Nephron (organoid): Measurements from ENCODE around the gene CTSA.

ENCODE experiments used
- H3K27ac Mint-ChIP-seq, 3 experiments: 2 replicates each; pipeline ENCODE4 v1.8.0; 2020; ENCODE audit warnings: mixed read lengths in 3 of 3, mild to moderate bottlenecking in 2 of 3, moderate library complexity in 1 of 3
- H3K27me3 Mint-ChIP-seq: 2 replicates; pipeline ENCODE4 v1.8.0; 2021; ENCODE audit warnings: low read depth, mild to moderate bottlenecking, moderate library complexity, mixed read lengths
- H3K36me3 Mint-ChIP-seq: 2 replicates; pipeline ENCODE4 v1.8.0; 2020; ENCODE audit warnings: low read depth, mixed read lengths
- H3K4me1 Mint-ChIP-seq: 2 replicates; pipeline ENCODE4 v1.8.0; 2020; ENCODE audit warnings: mixed read lengths
- H3K4me3 Mint-ChIP-seq, 3 experiments: 2 replicates each; pipeline ENCODE4 v1.8.0; 2020; ENCODE audit warnings: mild to moderate bottlenecking in 3 of 3, mixed read lengths in 3 of 3, moderate library complexity in 2 of 3
- H3K9me3 Mint-ChIP-seq: 2 replicates; pipeline ENCODE4 v1.8.0; 2020; ENCODE audit warnings: mixed read lengths
- CTCF ChIP-seq, 3 experiments: fragments of 200-600 bp; sonication (generic); IDR thresholded peaks; one replicate each; pipeline ENCODE4 v1.5.0; 2021; ENCODE audit warnings: antibody characterized with exemption in 3 of 3; ENCODE audit not compliant: unreplicated experiment in 3 of 3

Gene CTSA

DNA sequence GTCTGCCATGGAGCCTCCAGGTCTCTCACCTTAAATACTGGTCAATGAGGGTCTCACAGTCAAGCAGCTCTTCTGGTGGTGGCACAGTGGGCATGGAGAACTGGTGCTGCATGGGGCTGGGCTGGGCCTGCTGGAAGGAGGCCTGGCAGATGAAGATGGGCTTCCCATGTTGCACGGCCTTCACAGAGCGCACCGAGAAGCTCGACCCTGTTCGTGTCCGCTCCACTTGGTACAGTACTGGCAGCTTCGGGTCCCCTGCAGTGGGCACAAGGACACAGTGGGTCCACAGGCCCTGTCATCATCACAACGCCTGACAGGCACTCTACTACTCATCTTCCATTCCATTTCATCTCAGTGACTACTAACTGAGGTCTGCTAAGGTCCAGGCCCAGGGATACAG is 42.7 kb upstream of the CTSA start:
- H3K36me3 Mint-ChIP-seq, result peaks cover 42% of the 10 kb centered on the region
- H3K4me1 Mint-ChIP-seq, result no peaks in the 10 kb centered on the region
- no peak for TF ChIP-seq CTCF (IDR thresholded peaks at IDR 0.05; ENCODE audit: unreplicated experiment in 3 of 3)
- H3K27me3 Mint-ChIP-seq, result no peaks in the 10 kb centered on the region
- no peak overlapping the region for H3K27ac Mint-ChIP-seq
- H3K4me3 Mint-ChIP-seq, result no peak overlapping the region
- no peaks in the 10 kb centered on the region for H3K9me3 Mint-ChIP-seq

DNA sequence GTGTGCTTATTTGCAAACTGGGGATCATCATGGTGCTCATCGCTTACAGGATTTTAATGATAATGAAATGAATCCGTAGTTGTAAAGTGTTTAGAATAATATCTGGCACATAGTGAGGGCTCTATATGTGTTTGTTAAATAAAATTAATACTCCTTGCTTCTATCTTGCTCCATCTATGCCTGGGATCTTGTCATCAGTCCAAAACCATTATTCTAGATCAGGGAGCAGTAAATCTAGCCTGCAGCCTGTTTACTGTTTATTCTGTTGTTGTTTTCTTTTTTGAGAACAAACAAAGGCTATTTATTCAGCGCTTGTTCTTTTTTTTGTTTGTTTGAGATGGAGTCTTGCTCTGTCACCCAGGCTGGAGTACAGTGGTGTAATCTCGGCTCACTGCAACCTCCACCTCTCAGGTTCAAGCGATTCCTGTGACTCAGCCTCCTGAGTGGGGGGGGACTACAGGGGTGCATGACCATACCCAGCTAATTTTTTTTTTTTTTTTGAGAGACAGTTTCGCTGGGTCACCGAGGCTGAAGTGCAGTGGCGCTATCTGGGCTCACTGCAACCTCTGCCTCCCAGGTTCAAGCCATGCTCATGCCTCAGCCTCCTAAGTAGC is 42.1 kb upstream of the CTSA start:
- H3K27ac Mint-ChIP-seq, result no peak overlapping the region
- TF ChIP-seq CTCF (IDR thresholded peaks at IDR 0.05; ENCODE audit: unreplicated experiment in 3 of 3), result no peak
- peaks cover 5% of the 10 kb centered on the region for H3K4me1 Mint-ChIP-seq
- H3K36me3 Mint-ChIP-seq, result peaks cover 43% of the 10 kb centered on the region
- H3K27me3 Mint-ChIP-seq, result no peaks in the 10 kb centered on the region
- no peaks in the 10 kb centered on the region for H3K9me3 Mint-ChIP-seq
- no peak overlapping the region for H3K4me3 Mint-ChIP-seq

- Mint-ChIP-seq H3K4me3 (no peak overlapping the region), H3K9me3 (no peaks in the 10 kb centered on the region), H3K36me3 (peaks cover 36% of the 10 kb centered on the region), H3K27me3 (no peaks in the 10 kb centered on the region), H3K27ac (no peak overlapping the region), H3K4me1 (peaks cover 13% of the 10 kb centered on the region)
- TF ChIP-seq CTCF (IDR thresholded peaks at IDR 0.05; ENCODE audit: unreplicated experiment in 3 of 3), result no peak
These were observed 40.9 kb upstream of the CTSA start for GRCh38 chr20:45850238-45850637.

DNA sequence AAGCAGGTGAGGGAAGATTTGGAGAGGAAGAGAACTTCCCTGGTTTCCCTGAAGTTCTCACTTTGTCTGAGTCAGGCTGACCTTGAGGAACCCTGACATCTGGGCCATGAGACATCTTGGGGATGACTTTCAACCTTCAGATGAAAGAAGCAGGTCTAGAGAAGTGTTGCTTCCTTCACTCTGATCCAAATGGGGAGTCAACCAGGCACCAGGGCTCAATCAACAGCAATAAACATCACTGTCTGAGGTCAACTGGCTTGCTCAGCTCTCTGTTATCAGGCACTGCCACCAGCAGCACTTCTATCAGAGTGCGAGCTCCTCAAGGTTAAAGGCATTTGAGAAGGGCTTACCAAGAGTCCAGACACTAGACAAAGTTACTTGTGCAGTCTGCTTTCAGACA is 40.2 kb upstream of the CTSA start:
- no peaks in the 10 kb centered on the region for H3K27me3 Mint-ChIP-seq
- peaks cover 14% of the 10 kb centered on the region for H3K4me1 Mint-ChIP-seq
- H3K36me3 Mint-ChIP-seq, result peaks cover 32% of the 10 kb centered on the region
- H3K4me3 Mint-ChIP-seq, result no peak overlapping the region
- TF ChIP-seq CTCF (IDR thresholded peaks at IDR 0.05; ENCODE audit: unreplicated experiment in 3 of 3), result no peak
- no peak overlapping the region for H3K27ac Mint-ChIP-seq
- H3K9me3 Mint-ChIP-seq, result no peaks in the 10 kb centered on the region

GRCh38 chr20:45851501-45851900 is 39.6 kb upstream of the CTSA start:
- Mint-ChIP-seq H3K4me3 (no peak overlapping the region), H3K4me1 (peaks cover 16% of the 10 kb centered on the region), H3K36me3 (peaks cover 26% of the 10 kb centered on the region), H3K27ac (no peak overlapping the region), H3K9me3 (no peaks in the 10 kb centered on the region), H3K27me3 (no peaks in the 10 kb centered on the region)
- TF ChIP-seq CTCF (IDR thresholded peaks at IDR 0.05; ENCODE audit: unreplicated experiment in 3 of 3), result no peak

DNA sequence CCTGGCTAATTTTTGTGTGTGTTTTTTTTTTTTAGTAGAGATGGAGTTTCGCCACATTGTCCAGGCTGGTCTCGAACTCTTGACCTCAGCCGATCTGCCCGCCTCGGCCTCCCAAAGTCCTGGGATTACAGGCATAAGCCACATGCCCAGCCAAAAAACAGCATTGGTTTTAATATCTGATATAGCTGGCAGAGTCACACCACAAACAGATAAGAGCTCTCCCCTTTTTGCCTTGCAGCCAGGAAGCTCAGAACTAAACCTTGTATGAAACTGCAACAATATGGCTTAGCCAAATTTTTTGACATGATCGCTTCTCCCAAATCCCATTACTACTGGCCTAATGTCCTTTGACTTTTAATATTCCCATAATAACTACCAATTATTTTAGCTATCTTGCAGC is 38.8 kb upstream of the CTSA start:
- Mint-ChIP-seq H3K36me3 (peaks cover 26% of the 10 kb centered on the region), H3K27ac (no peak overlapping the region), H3K4me1 (peaks cover 22% of the 10 kb centered on the region), H3K9me3 (no peaks in the 10 kb centered on the region), H3K4me3 (no peak overlapping the region), H3K27me3 (no peaks in the 10 kb centered on the region)
- TF ChIP-seq CTCF (IDR thresholded peaks at IDR 0.05; ENCODE audit: unreplicated experiment in 3 of 3), result no peak
